ENCODE measurements around the gene CMAS.
"Not testable (repeated sequence)": the region's sequence is repeated elsewhere in the genome, so short reads cannot be mapped to it uniquely, and the experiment has no call there.

CMAS gene

DNA sequence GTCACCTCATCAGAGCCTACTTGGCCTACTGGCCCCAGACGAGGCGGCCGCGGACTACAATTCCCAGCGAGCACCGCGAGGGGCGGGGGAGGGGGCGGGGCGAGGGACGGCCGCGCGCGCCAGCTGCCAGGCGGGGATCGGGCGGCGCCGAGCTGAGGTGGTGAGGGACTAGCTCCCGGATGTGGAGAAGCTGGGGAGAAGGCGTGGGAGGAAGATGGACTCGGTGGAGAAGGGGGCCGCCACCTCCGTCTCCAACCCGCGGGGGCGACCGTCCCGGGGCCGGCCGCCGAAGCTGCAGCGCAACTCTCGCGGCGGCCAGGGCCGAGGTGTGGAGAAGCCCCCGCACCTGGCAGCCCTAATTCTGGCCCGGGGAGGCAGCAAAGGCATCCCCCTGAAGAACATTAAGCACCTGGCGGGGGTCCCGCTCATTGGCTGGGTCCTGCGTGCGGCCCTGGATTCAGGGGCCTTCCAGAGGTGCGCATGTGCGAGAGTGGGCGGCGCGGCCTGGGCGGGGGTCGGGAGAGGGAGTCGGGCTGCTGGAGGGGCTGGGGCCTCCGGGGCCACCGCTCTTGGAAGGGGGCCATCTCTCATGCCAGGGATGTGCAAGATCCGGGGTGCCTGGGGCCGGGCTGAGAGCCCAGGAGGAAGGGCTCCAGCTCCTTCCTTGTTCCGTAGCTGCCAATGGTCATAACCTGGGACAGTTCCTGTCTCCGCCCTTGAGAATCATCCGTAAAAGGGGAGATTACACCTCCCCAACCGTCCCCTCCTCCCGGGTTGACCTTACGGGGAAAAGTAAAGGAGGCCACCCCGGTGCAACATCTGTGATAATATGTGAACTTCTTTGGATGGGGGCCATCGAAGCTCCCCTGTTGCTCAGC lies at the start of gene CMAS:
CMAS (plus strand) TSS at position 129 of the 878 bp plus-strand sequence; CDS start at position 215, 86 bp downstream.
- Histone ChIP-seq H3K36me3 (ENCODE audit: insufficient read depth, low read length) (peaks cover 9% of the 10 kb centered on the region), H3K9me3 (ENCODE audit: low read depth, low read length) (no peaks in the 10 kb centered on the region), H3K27ac (no peak within 1 kb of the TSS), H3K9ac (ENCODE audit: insufficient read length) (peak within 1 kb of the TSS; percentile 87), H3K4me3 (peak within 1 kb of the TSS; percentile 99)
- no peak for DNase-seq (ENCODE audit: low read depth, low spot score)
- TF ChIP-seq POLR2AphosphoS5 (IDR thresholded peaks at IDR 0.05; ENCODE audit: borderline replicate concordance, low read depth, low read length): peak; percentile 74; the same call in 1 of the 2 replicates
- no peak for TF ChIP-seq EZH2 (IDR thresholded peaks at IDR 0.05)
- no peak for TF ChIP-seq FOXP2 (optimal IDR thresholded peaks at IDR 0.05; ENCODE audit: control extremely low read depth, extremely low read length, insufficient read depth)

DNA sequence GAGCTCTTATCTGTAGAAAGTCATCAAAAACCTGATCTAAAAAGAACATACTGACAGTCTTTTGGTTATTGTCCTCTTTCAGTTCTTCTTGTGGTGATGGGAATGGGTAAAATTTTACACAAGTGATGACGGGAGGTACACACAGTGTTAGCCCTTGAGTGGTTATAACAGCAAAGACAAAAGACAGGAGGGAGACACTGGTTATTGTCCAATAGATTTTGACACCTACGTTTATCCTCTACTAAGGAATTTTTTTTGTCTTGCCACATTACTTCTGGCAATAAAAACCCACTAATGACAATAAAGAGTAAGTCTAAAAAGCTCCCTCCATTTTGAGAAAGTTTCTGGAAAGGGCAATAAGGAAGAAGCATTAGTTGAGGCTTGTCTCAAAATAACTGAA lies 47.7 kb upstream of the CMAS start:
- Histone ChIP-seq H3K9me3 (ENCODE audit: low read depth, low read length) (no peaks in the 10 kb centered on the region), H3K36me3 (ENCODE audit: insufficient read depth, low read length) (no peaks in the 10 kb centered on the region), H3K4me3 (no peak overlapping the region), H3K9ac (ENCODE audit: insufficient read length) (no peak overlapping the region), H3K27ac (no peak overlapping the region)
- DNase-seq (ENCODE audit: low read depth, low spot score): no peak
- TF ChIP-seq EZH2 (IDR thresholded peaks at IDR 0.05): no peak

DNA sequence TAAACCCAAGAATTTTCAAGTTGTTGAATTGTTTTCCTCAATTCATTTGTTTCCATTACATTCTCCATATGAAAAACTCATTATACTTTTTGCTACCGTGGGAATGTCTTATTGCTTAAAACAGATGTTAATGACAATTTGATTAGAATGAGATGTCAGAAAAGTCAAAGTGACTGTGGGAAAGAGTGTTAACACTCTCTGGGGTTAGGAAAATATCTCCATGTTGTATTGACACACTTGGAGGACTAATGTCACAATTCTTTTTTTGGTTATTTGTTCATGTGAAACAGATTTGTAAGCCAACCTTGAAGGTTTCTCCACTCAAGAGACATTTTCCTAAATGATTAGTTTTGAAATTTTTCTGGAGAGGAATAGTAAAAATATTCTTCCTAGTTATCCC lies 47.2 kb upstream of the CMAS start:
- no peak for DNase-seq (ENCODE audit: low read depth, low spot score)
- Histone ChIP-seq H3K4me3 (no peak overlapping the region), H3K36me3 (ENCODE audit: insufficient read depth, low read length) (no peaks in the 10 kb centered on the region), H3K27ac (no peak overlapping the region), H3K9me3 (ENCODE audit: low read depth, low read length) (no peaks in the 10 kb centered on the region), H3K9ac (ENCODE audit: insufficient read length) (no peak overlapping the region)
- TF ChIP-seq FOXP2 (optimal IDR thresholded peaks at IDR 0.05; ENCODE audit: control extremely low read depth, extremely low read length, insufficient read depth) (no peak), POLR2AphosphoS5 (IDR thresholded peaks at IDR 0.05; ENCODE audit: borderline replicate concordance, low read depth, low read length) (no peak)

DNA sequence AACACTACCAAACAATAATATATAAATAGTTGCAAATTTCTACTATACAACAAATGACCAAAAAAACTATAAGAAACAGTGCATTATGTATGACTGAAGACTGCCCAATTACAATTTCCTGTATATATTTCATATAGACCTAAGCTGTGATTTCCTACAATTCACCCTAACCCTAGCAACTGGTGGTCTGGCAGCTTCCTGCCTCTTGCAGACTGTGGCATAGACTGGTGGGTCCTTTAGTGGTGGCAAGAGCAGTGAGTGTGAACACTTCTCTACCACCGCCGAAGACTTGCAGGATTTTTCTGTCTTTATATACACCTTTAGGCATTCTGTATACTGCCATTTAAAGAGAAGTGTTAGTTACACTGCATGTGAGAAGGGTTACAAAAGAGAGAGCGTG lies 43.6 kb upstream of the CMAS start:
- no peak overlapping the region for H3K27ac ChIP-seq
- DNase-seq (ENCODE audit: low read depth, low spot score): no peak
- no peak for TF ChIP-seq POLR2AphosphoS5 (IDR thresholded peaks at IDR 0.05; ENCODE audit: borderline replicate concordance, low read depth, low read length)
- TF ChIP-seq FOXP2 (optimal IDR thresholded peaks at IDR 0.05; ENCODE audit: control extremely low read depth, extremely low read length, insufficient read depth): no peak
- TF ChIP-seq EZH2 (IDR thresholded peaks at IDR 0.05): no peak

DNA sequence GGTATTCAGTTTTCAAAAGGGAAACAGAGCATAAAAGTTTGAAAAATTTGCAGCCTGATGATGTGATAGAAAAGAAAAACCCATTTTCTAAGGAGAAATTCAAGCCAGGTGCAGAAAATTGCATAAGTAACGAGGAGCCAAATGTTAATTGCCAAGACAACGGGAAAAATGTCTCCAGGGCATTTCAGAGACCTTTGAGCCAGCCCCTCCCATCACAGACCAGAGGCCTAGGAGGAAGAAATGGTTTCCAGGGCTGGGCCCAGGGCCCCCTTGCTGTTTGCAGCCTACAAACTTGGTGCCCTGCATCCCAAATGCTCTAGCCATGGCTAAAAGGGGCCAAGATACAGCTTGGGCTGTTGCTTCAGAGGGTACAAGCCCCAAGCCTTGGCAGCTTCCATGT lies 38.2 kb upstream of the CMAS start:
- not testable (repeated sequence) for H3K36me3 ChIP-seq (ENCODE audit: insufficient read depth, low read length); H3K4me3 ChIP-seq; H3K9ac ChIP-seq (ENCODE audit: insufficient read length); H3K27ac ChIP-seq; DNase-seq (ENCODE audit: low read depth, low spot score); H3K9me3 ChIP-seq (ENCODE audit: low read depth, low read length)

More for the DNA sequence above, 43.6 kb upstream of the CMAS start:
- Histone ChIP-seq H3K9ac (ENCODE audit: insufficient read length) (no peak overlapping the region), H3K4me3 (no peak overlapping the region), H3K36me3 (ENCODE audit: insufficient read depth, low read length) (no peaks in the 10 kb centered on the region), H3K9me3 (ENCODE audit: low read depth, low read length) (no peaks in the 10 kb centered on the region)

DNA sequence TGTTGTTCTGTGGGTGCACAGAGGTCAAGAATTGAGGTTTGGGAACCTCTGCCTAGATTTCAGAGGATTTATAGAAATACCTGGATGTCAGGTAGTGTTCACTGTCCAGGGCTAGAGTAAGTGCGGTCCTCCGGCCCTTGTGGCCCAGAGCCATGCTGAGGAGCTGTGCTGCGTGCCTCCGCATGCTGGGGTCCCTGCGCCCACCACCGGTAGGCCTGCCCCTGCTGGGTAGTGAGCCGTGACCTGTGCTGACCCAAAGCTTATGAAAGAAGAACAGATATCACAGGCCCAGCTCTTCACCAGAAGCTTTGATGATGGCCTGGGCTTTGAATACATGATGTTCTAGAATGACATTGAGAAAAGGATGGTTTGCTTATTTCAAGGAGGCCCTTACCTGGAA lies 37.8 kb upstream of the CMAS start:
- Histone ChIP-seq H3K9me3 (ENCODE audit: low read depth, low read length) (no peaks in the 10 kb centered on the region), H3K9ac (ENCODE audit: insufficient read length) (no peak overlapping the region), H3K27ac (no peak overlapping the region), H3K4me3 (no peak overlapping the region), H3K36me3 (ENCODE audit: insufficient read depth, low read length) (no peaks in the 10 kb centered on the region)
- TF ChIP-seq EZH2 (IDR thresholded peaks at IDR 0.05): no peak
- TF ChIP-seq FOXP2 (optimal IDR thresholded peaks at IDR 0.05; ENCODE audit: control extremely low read depth, extremely low read length, insufficient read depth): no peak
- no peak for TF ChIP-seq POLR2AphosphoS5 (IDR thresholded peaks at IDR 0.05; ENCODE audit: borderline replicate concordance, low read depth, low read length)
- no peak for DNase-seq (ENCODE audit: low read depth, low spot score)

DNA sequence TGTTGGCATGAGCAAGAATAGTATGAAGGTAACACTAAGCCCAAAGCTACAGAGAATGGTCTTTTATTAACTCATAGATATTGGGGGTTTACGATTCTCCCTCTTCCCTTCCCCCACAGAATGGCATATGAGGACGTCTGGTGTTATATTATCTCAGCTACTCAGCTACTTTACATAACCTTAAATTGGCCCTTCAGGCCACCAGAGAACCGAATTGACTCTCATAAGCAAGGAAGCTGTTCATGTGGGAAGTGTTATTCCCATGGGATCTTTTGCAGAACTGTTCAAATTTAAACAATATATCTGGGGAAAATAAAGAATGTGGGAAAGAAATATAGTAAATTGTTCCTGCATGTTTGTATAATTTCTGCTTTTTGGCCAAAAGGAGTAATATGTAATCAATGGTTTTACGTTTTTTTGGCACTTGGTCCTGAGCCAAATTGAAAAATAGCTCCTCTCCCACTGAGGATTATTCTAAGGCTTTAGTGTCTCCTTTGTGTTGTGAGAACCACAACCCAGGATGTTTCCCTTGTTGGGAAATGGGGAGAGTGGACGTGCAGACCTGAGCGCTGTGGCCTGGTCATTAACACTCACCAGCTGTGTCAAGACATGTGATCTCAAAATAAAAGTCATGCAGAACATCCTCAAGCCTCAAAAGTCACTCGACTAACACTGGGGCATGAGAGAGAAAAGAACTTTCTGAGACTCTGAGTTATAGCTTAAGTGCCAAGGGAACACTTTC lies 31.8 kb upstream of the CMAS start:
- Histone ChIP-seq H3K27ac (no peak overlapping the region), H3K9me3 (ENCODE audit: low read depth, low read length) (no peaks in the 10 kb centered on the region), H3K4me3 (no peak overlapping the region), H3K9ac (ENCODE audit: insufficient read length) (no peak overlapping the region), H3K36me3 (ENCODE audit: insufficient read depth, low read length) (no peaks in the 10 kb centered on the region)
- no peak for DNase-seq (ENCODE audit: low read depth, low spot score)
- TF ChIP-seq POLR2AphosphoS5 (IDR thresholded peaks at IDR 0.05; ENCODE audit: borderline replicate concordance, low read depth, low read length) (no peak), EZH2 (IDR thresholded peaks at IDR 0.05) (no peak), FOXP2 (optimal IDR thresholded peaks at IDR 0.05; ENCODE audit: control extremely low read depth, extremely low read length, insufficient read depth) (no peak)

DNA sequence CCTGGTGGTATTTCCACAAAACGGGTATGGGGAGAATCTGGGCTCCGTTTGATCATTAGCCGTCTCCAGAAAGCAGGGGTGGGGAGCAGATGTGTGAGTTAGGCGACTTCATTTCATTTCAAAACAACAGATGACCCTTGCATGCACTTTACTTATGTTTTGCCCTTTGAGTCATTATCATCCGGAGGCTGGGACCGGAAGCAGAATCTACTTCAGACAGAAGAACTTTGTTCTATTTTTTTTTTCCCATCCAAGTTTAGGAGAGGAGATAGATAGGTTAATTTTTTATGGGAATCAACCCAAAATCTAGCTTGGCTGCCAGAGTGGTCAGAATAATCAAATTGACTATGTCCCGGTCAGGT lies 31.3 kb upstream of the CMAS start:
- Histone ChIP-seq H3K9ac (ENCODE audit: insufficient read length) (no peak overlapping the region), H3K9me3 (ENCODE audit: low read depth, low read length) (no peaks in the 10 kb centered on the region), H3K27ac (no peak overlapping the region), H3K36me3 (ENCODE audit: insufficient read depth, low read length) (no peaks in the 10 kb centered on the region), H3K4me3 (no peak overlapping the region)
- TF ChIP-seq EZH2 (IDR thresholded peaks at IDR 0.05): no peak
- TF ChIP-seq FOXP2 (optimal IDR thresholded peaks at IDR 0.05; ENCODE audit: control extremely low read depth, extremely low read length, insufficient read depth): no peak
- no peak for DNase-seq (ENCODE audit: low read depth, low spot score)

DNA sequence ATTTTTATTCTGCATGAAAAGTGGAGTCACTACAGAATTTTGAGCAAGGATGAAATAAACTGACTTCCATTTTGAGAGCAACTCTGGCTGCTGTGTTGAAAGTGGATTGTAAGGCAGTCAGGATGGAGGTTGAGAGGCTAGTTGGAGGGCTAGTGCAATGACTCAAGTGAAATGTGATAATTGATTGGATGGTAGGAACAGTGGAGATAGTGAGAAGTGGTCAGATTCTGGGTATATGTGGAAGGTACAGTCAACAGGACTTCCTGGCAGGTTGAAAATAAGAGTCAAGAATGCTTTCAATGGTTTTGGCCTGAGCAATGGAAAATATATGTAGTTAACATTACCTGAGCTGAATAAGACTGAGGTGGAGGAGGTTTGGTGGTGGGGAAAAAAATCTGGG lies 29.0 kb upstream of the CMAS start:
- Histone ChIP-seq H3K4me3 (no peak overlapping the region), H3K36me3 (ENCODE audit: insufficient read depth, low read length) (no peaks in the 10 kb centered on the region), H3K27ac (no peak overlapping the region), H3K9ac (ENCODE audit: insufficient read length) (no peak overlapping the region), H3K9me3 (ENCODE audit: low read depth, low read length) (no peaks in the 10 kb centered on the region)
- TF ChIP-seq EZH2 (IDR thresholded peaks at IDR 0.05): no peak
- no peak for TF ChIP-seq POLR2AphosphoS5 (IDR thresholded peaks at IDR 0.05; ENCODE audit: borderline replicate concordance, low read depth, low read length)
- no peak for DNase-seq (ENCODE audit: low read depth, low spot score)
